HepG2 (cell line): Measurements from ENCODE around the gene ZKSCAN1. TPM values are rescaled to one million over a fixed set of nuclear protein-coding genes. Genes with fewer than 3 reads are reported as not detected.

Source experiments
- ATAC-seq: fragments of 200-7000 bp; cut with Tn5 transposase; 3 replicates; pipeline ENCODE4 v1.9.1; 2020; ENCODE audit warnings: mild to moderate bottlenecking, moderate library complexity
- BruUV-seq: library from RNA; stranded (reverse); fragments of 400-500 nt; replicated peaks from 2 replicates; lab custom pipeline; 2021; lab: Mats Ljungman, UMichigan
- CTCF ChIA-PET: fragments of 300-600 bp; formaldehyde crosslinking; extraction: SDS; loops from one replicate; lab custom pipeline; 2021; ENCODE audit warnings: low total read pairs, inconsistent platforms, low intra/inter-chr PET ratio; lab: Yijun Ruan, JAX
- POLR2A ChIA-PET: fragments of 350-600 bp; sonication (Branson Sonifier 250); formaldehyde crosslinking; loops from one replicate; lab custom pipeline; 2020; ENCODE audit warnings: antibody characterized with exemption, inconsistent platforms; lab: Yijun Ruan, JAX
- DNase-seq: peaks from one replicate; pipeline ENCODE4 v3.0.0-alpha.2; 2015; ENCODE audit warnings: low spot score
- FAIRE-seq: peaks from 3 replicates; lab custom pipeline; 2011; peaks lifted over from hg19 to GRCh38; lab: Jason Lieb, UNC
- H2AFZ ChIP-seq: one replicate; pipeline ENCODE4 v1.6.1; 2011; ENCODE audit warnings: low read length, inconsistent platforms
- H3K27ac ChIP-seq: fragments of 300-600 bp; 3 replicates; pipeline ENCODE4 v1.8.0; 2011; ENCODE audit warnings: mixed run types, mild to moderate bottlenecking, mixed read lengths, low read length, inconsistent platforms; ENCODE audit not compliant: insufficient read depth; ENCODE audit errors: extremely low read length
- H3K27me3 ChIP-seq, 2 experiments: fragments of 200-600 bp in 1 of 2; 2 replicates in 1 of 2; 3 replicates in 1 of 2; pipeline versions ENCODE4 v1.6.0 to v1.8.0; 2011; ENCODE audit warnings: low read length in 2 of 2, mild to moderate bottlenecking in 2 of 2, moderate library complexity in 2 of 2, inconsistent platforms in 1 of 2; ENCODE audit not compliant: insufficient read depth in 2 of 2, control insufficient read depth in 1 of 2
- H3K36me3 ChIP-seq, 2 experiments: fragments of 200-600 bp in 1 of 2; replicated peaks in 1 of 2; 2 replicates in 1 of 2; 3 replicates in 1 of 2; pipeline versions ENCODE4 v1.5.1 to v1.8.0; 2011; ENCODE audit warnings: low read length in 2 of 2, inconsistent platforms in 1 of 2; ENCODE audit not compliant: insufficient read depth in 2 of 2, control insufficient read depth in 1 of 2
- H3K4me1 ChIP-seq: 2 replicates; pipeline ENCODE4 v1.5.1; 2012; ENCODE audit warnings: low read length, inconsistent platforms; ENCODE audit not compliant: insufficient read depth
- H3K4me2 ChIP-seq: 2 replicates; pipeline ENCODE4 v1.6.0; 2011; ENCODE audit warnings: low read depth, low read length, inconsistent platforms
- H3K4me3 ChIP-seq, 3 experiments: fragments of 200-600 bp in 1 of 3; sonication (generic), shearing (Covaris generic) in 1 of 3; replicated peaks in 1 of 3; 2 replicates each; pipeline ENCODE4 v1.5.1; 2011 to 2016; ENCODE audit warnings: low read length in 3 of 3, inconsistent platforms in 2 of 3, low read depth in 2 of 3, mild to moderate bottlenecking in 2 of 3, control low read depth in 1 of 3, mixed read lengths in 1 of 3; ENCODE audit not compliant: insufficient read depth in 1 of 3
- H3K79me2 ChIP-seq: one replicate; pipeline ENCODE4 v1.6.1; 2011; ENCODE audit warnings: low read length, inconsistent platforms; ENCODE audit not compliant: insufficient read depth
- H3K9ac ChIP-seq: 2 replicates; pipeline ENCODE4 v1.6.0; 2011; ENCODE audit warnings: mild to moderate bottlenecking, low read depth, low read length, inconsistent platforms; ENCODE audit not compliant: insufficient read depth
- H3K9me3 ChIP-seq: 2 replicates; pipeline ENCODE4 v1.5.1; 2012; ENCODE audit warnings: mild to moderate bottlenecking, low read length
- H4K20me1 ChIP-seq: 2 replicates; pipeline ENCODE4 v1.6.0; 2011; ENCODE audit warnings: inconsistent platforms, mild to moderate bottlenecking, low read length, moderate library complexity; ENCODE audit not compliant: insufficient read depth
- KDM2A ChIP-seq: sonication (generic); formaldehyde crosslinking; IDR thresholded peaks from 2 replicates; pipeline ENCODE4 v1.4.0; 2020; ENCODE audit warnings: low read depth, missing genetic modification reagents, borderline replicate concordance
- MAZ ChIP-seq, 2 experiments: sonication (generic) in 1 of 2; formaldehyde crosslinking in 1 of 2; IDR thresholded peaks; 2 replicates each; pipeline versions ENCODE4 v1.5.0 to v1.6.1; 2012 to 2020; ENCODE audit warnings: low read depth in 2 of 2, mild to moderate bottlenecking in 2 of 2, borderline replicate concordance in 1 of 2, improper control_type of control experiment in 1 of 2, low read length in 1 of 2, missing genetic modification reagents in 1 of 2, moderate library complexity in 1 of 2
- NFIC ChIP-seq: IDR thresholded peaks from 2 replicates; pipeline ENCODE4 v1.6.1; 2012; ENCODE audit warnings: mild to moderate bottlenecking, low read length, inconsistent platforms
- POLR2G ChIP-seq: fragments of 200-400 bp; formaldehyde crosslinking; IDR thresholded peaks from 2 replicates; pipeline ENCODE4 v1.6.1; 2018; ENCODE audit warnings: mild to moderate bottlenecking, low read depth, low read length, moderate library complexity
- PREB ChIP-seq: sonication (generic); formaldehyde crosslinking; IDR thresholded peaks from 2 replicates; pipeline ENCODE4 v1.4.0; 2020; ENCODE audit warnings: missing genetic modification reagents
- SOX13 ChIP-seq, 3 experiments: fragments of 450-650 bp in 1 of 3; sonication (generic) in 1 of 3; formaldehyde crosslinking in 1 of 3; IDR thresholded peaks in 2 of 3; conservative IDR thresholded peaks in 1 of 3; 2 replicates each; pipeline versions ENCODE4 v1.5.0 to v1.6.1; 2016 to 2020; ENCODE audit warnings: antibody characterized with exemption in 1 of 3, mild to moderate bottlenecking in 1 of 3, missing compliant biosample characterization in 1 of 3, missing genetic modification reagents in 1 of 3, moderate library complexity in 1 of 3
- SSRP1 ChIP-seq: IDR thresholded peaks from 2 replicates; pipeline ENCODE4 v1.6.1; 2016; ENCODE audit warnings: control low read depth
- ZNF572 ChIP-seq: sonication (generic); formaldehyde crosslinking; IDR thresholded peaks from 2 replicates; pipeline ENCODE4 v1.5.1; 2020; ENCODE audit warnings: mild to moderate bottlenecking, missing genetic modification reagents
- ZNF773 ChIP-seq: sonication (generic); formaldehyde crosslinking; IDR thresholded peaks from 2 replicates; pipeline ENCODE4 v1.4.0; 2020; ENCODE audit warnings: missing genetic modification reagents, borderline replicate concordance
- ZNF883 ChIP-seq: sonication (generic); formaldehyde crosslinking; IDR thresholded peaks from 2 replicates; pipeline ENCODE4 v1.5.1; 2020; ENCODE audit warnings: mild to moderate bottlenecking, missing genetic modification reagents; ENCODE audit errors: not compliant biosample characterization
- WGBS: methylation state at CpG from one replicate; pipeline ENCODE4 v1.1.6; 2017; ENCODE audit warnings: low lambda C conversion rate; 5-methylcytosine and 5-hydroxymethylcytosine counted together
- in situ Hi-C: cut with HindIII; loops from 2 replicates; pipeline ENCODE4 v1.10.0; 2017; ENCODE audit warnings: low pct_unique_long_range_greater_than_20kb; ENCODE audit not compliant: extremely low pct_ligation_motif_present
- intact Hi-C: fragments of 100-400 bp; cut with micrococcal nuclease; formaldehyde crosslinking; loops from one replicate; pipeline ENCODE4 v1.10.0; 2022; ENCODE audit not compliant: unreplicated experiment
- polyA plus RNA-seq, 8 experiments: library from polyadenylated mRNA; depleted of rRNA in 3 of 8; stranded (reverse) in 7 of 8; unstranded in 1 of 8; fragments of >200 nt; fragmentation: Illumina TruSeq in 4 of 8; extraction: Trizol in 4 of 8; gene quantifications; 2 replicates each; pipeline versions ENCODE4 v1.2.1 to v1.2.3, GENCODE V29; 2011 to 2016; ENCODE audit warnings: low read depth in 4 of 8, missing spikeins in 1 of 8, mixed read lengths in 1 of 8; ENCODE audit not compliant: insufficient read depth in 1 of 8
- total RNA-seq, 5 experiments: library from RNA; depleted of rRNA; stranded (reverse); fragments of >200 nt; fragmentation: Illumina TruSeq; extraction: Trizol; gene quantifications; 2 replicates each; pipeline ENCODE4 v1.2.3, GENCODE V29; 2016; ENCODE audit warnings: low read depth in 1 of 5

ZKSCAN1 gene
- total and polyA plus RNA-seq, 2 of the 13 experiments (the other 11 are each of a cell fraction or from before 2014, with no cell fraction given), result 46.4 to 60.6 TPM

GRCh38 chr7:100040575-100040974 is 25.2 kb downstream of the ZKSCAN1 start:
- Histone ChIP-seq H3K27ac (peak overlapping the region; percentile 67), H3K27me3 (no peaks in the 10 kb centered on the region), H3K79me2 (peaks cover 4% of the 10 kb centered on the region)
- BruUV-seq, result no TSS peak
- TF ChIP-seq SOX13 (IDR thresholded peaks at IDR 0.05) (no peak), SOX13 (CRISPR knock-in tag; conservative IDR thresholded peaks at IDR 0.05 in 1 of 2, IDR thresholded peaks at IDR 0.05 in 1 of 2) (no peak), POLR2G (peak; percentile 34; the same call in 1 of the 2 replicates), ZNF773 (no peak), ZNF883 (CRISPR knock-in tag) (no peak), NFIC (no peak), KDM2A (CRISPR knock-in tag) (no peak), ZNF572 (no peak), SSRP1 (CRISPR knock-in tag) (0 out of 2 replicates have a peak, but pooled peaks have one; percentile 45), PREB (no peak), MAZ (IDR thresholded peaks at IDR 0.05; ENCODE audit: borderline replicate concordance, low read depth, low read length) (no peak), MAZ (CRISPR knock-in tag; IDR thresholded peaks at IDR 0.05; ENCODE audit: low read depth) (no peak)
- TF ChIP-seq, all 625 proteins: peak for 2
- CTCF ChIA-PET, result no interaction called here
- intact Hi-C loops, result no loop called here
- no peak for FAIRE-seq
- H3K4me2 ChIP-seq, result no peak overlapping the region
- WGBS, result 95% methylated on average over 7 of the region's 7 CpGs
- no peak overlapping the region for H3K4me3 ChIP-seq
- H4K20me1 ChIP-seq, result no peaks in the 10 kb centered on the region
- H3K4me1 ChIP-seq, result peaks cover 66% of the 10 kb centered on the region
- DNase-seq, result no peak
- no peak overlapping the region for H3K9ac ChIP-seq
- POLR2A ChIA-PET, result no interaction called here
- H3K9me3 ChIP-seq, result no peaks in the 10 kb centered on the region
- peaks cover 2 to 4% of the 10 kb centered on the region in 2 experiments; a peak in 2 of 5 replicates for H3K36me3 ChIP-seq
- ATAC-seq, result no peak
- no peak overlapping the region for H2AFZ ChIP-seq
- in situ Hi-C loops, result no loop called here
